DOHH2 (cell line): ENCODE measurements around the gene CROCC.
"Not testable (repeated sequence)": the region's sequence is repeated elsewhere in the genome, so short reads cannot be mapped to it uniquely, and the experiment has no call there.

ENCODE experiments used
- H3F3A ChIP-seq: fragments of 200-600 bp; sonication (generic), shearing (Covaris generic); 2 replicates; pipeline ENCODE4 v1.6.0; 2016; ENCODE audit warnings: antibody characterized with exemption, mild to moderate bottlenecking; ENCODE audit not compliant: control insufficient read depth, insufficient read depth
- H3K27ac ChIP-seq: fragments of 200-600 bp; sonication (generic); 2 replicates; pipeline ENCODE4 v1.5.1; 2014; ENCODE audit warnings: low read depth, mild to moderate bottlenecking, low read length, moderate library complexity
- H3K27me3 ChIP-seq: fragments of 200-600 bp; sonication (generic); 2 replicates; pipeline ENCODE4 v1.6.1; 2014; ENCODE audit warnings: mild to moderate bottlenecking, low read length, mixed read lengths; ENCODE audit not compliant: control insufficient read depth
- H3K36me3 ChIP-seq: fragments of 200-600 bp; sonication (generic); 2 replicates; pipeline ENCODE4 v1.6.1; 2014; ENCODE audit warnings: mild to moderate bottlenecking, low read length, moderate library complexity, mixed read lengths; ENCODE audit not compliant: control insufficient read depth
- H3K4me1 ChIP-seq: fragments of 200-600 bp; sonication (generic); 2 replicates; pipeline ENCODE4 v1.6.1; 2014; ENCODE audit warnings: mild to moderate bottlenecking, low read length, mixed read lengths; ENCODE audit not compliant: control insufficient read depth
- H3K4me2 ChIP-seq: fragments of 200-600 bp; sonication (generic); 2 replicates; pipeline ENCODE4 v1.6.0; 2014; ENCODE audit warnings: mild to moderate bottlenecking, low read length, moderate library complexity
- H3K4me3 ChIP-seq: fragments of 200-600 bp; sonication (generic); 2 replicates; pipeline ENCODE4 v1.5.1; 2014; ENCODE audit warnings: mild to moderate bottlenecking, low read length, mixed read lengths
- H3K79me2 ChIP-seq: fragments of 200-600 bp; sonication (generic); 2 replicates; pipeline ENCODE4 v1.6.1; 2014; ENCODE audit warnings: mild to moderate bottlenecking, low read length, mixed read lengths; ENCODE audit not compliant: control insufficient read depth
- H3K9me2 ChIP-seq: fragments of 200-600 bp; sonication (generic); replicated peaks from 2 replicates; pipeline ENCODE4 v1.6.1; 2014; ENCODE audit warnings: mild to moderate bottlenecking, low read length, mixed read lengths; ENCODE audit not compliant: control insufficient read depth
- H3K9me3 ChIP-seq: fragments of 200-600 bp; sonication (generic); 2 replicates; pipeline ENCODE4 v1.6.1; 2014; ENCODE audit warnings: antibody characterized with exemption, low read length, mixed read lengths; ENCODE audit not compliant: control insufficient read depth, insufficient read depth
- H4K20me1 ChIP-seq: fragments of 200-600 bp; sonication (generic); 2 replicates; pipeline ENCODE4 v1.6.0; 2014; ENCODE audit warnings: low read depth, mild to moderate bottlenecking, antibody characterized with exemption, low read length, moderate library complexity; ENCODE audit not compliant: control insufficient read depth, insufficient read depth
- CTCF ChIP-seq: fragments of 200-600 bp; sonication (generic); IDR thresholded peaks from one replicate; pipeline ENCODE4 v1.5.1; 2014; ENCODE audit warnings: antibody characterized with exemption, mild to moderate bottlenecking, low read depth, low read length; ENCODE audit not compliant: poor library complexity, severe bottlenecking
- EZH2phosphoT487 ChIP-seq: fragments of 200-600 bp; sonication (generic); IDR thresholded peaks from 2 replicates; pipeline ENCODE4 v1.6.1; 2017; ENCODE audit warnings: borderline replicate concordance, mild to moderate bottlenecking, antibody characterized with exemption, low read length, moderate library complexity, mixed read lengths

The CROCC gene

GRCh38 chr1:16899020-16899419 is 22.7 kb upstream of the CROCC start:
- not testable (repeated sequence) for H3K27ac ChIP-seq

DNA sequence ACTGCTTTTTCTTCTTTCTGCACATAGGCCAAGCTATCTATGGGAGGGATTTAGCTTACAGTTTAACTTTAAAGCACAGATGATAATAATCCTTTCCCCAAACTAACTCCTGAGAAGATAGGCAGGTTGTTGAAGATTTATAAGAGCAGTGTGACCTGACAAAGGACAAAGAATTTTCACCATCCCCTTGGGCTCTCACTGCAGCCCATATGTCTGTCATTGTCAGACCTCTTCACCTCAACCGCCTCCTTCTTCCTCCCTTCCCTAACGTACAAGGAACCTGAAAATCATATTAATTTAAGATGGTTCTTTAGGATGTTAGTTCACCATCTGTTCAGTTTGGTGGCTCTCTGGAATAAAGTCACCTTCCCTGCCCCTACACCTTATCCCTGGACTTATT is 21.0 kb upstream of the CROCC start:
- no peaks in the 10 kb centered on the region for H3K9me2 ChIP-seq
- no peaks in the 10 kb centered on the region for H3K27me3 ChIP-seq
- peaks cover 43% of the 10 kb centered on the region for H3F3A ChIP-seq
- peak overlapping the region; percentile 43; the same call in 1 of the 2 replicates for H3K4me3 ChIP-seq
- H4K20me1 ChIP-seq: no peaks in the 10 kb centered on the region
- H3K4me2 ChIP-seq: peak overlapping the region; percentile 61
- TF ChIP-seq CTCF (peak; percentile 37), EZH2phosphoT487 (no peak)
- H3K36me3 ChIP-seq: no peaks in the 10 kb centered on the region; the same call in 1 of the 2 replicates
- H3K79me2 ChIP-seq: no peaks in the 10 kb centered on the region
- peaks cover 69% of the 10 kb centered on the region for H3K4me1 ChIP-seq
- 0 out of 2 replicates have a peak overlapping the region, but pooled peaks have one; percentile 9 for H3K27ac ChIP-seq
- H3K9me3 ChIP-seq: no peaks in the 10 kb centered on the region

More at GRCh38 chr1:16899020-16899419, 22.7 kb upstream of the CROCC start:
- H3K9me2 ChIP-seq, H3K79me2 ChIP-seq, H3K4me2 ChIP-seq, H3K36me3 ChIP-seq, H4K20me1 ChIP-seq, H3K4me3 ChIP-seq, H3K27me3 ChIP-seq, H3K9me3 ChIP-seq: not testable (repeated sequence)
- H3K4me1 ChIP-seq: peaks cover 61% of the 10 kb centered on the region
- peaks cover 31% of the 10 kb centered on the region for H3F3A ChIP-seq

GRCh38 chr1:16901371-16901770 is 20.4 kb upstream of the CROCC start:
- Histone ChIP-seq H3K4me2 (peak overlapping the region; percentile 61), H3K4me3 (peak overlapping the region; percentile 43; the same call in 1 of the 2 replicates), H3K4me1 (peaks cover 75% of the 10 kb centered on the region), H3F3A (peaks cover 48% of the 10 kb centered on the region), H3K27ac (peak overlapping the region; percentile 9; the same call in 1 of the 2 replicates)
- not testable (repeated sequence) for H4K20me1 ChIP-seq, H3K9me3 ChIP-seq, H3K36me3 ChIP-seq, H3K79me2 ChIP-seq, H3K27me3 ChIP-seq, H3K9me2 ChIP-seq

DNA sequence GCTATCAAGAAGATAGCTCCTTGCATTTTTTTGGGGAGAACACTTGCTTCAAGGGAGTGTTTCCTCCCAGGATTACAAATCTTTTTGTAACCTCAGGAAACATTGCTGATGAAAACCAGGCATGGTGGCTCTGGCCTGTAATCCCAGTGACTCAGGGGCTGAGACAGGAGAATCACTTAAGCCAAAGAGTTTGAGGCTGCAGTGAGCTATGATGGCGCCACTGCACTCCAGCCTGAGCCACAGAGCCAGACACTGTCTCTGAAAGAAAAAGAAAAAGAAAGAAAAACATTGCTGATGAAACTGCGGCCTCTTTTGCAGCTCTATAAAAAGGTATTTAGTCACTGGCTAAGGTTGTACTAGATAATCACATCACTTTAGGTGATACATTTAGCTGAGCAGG is 18.7 kb upstream of the CROCC start:
- Histone ChIP-seq H3K4me3 (peak overlapping the region; percentile 77), H3K27me3 (no peaks in the 10 kb centered on the region), H3K4me2 (peak overlapping the region; percentile 98), H3K79me2 (no peaks in the 10 kb centered on the region), H3K27ac (peak overlapping the region; percentile 93), H4K20me1 (no peaks in the 10 kb centered on the region), H3K36me3 (no peaks in the 10 kb centered on the region; the same call in 1 of the 2 replicates), H3K9me3 (no peaks in the 10 kb centered on the region), H3K4me1 (peaks cover 72% of the 10 kb centered on the region), H3F3A (peaks cover 38% of the 10 kb centered on the region), H3K9me2 (no peaks in the 10 kb centered on the region)
- TF ChIP-seq CTCF (peak; percentile 26), EZH2phosphoT487 (no peak)
